HepG2 (cell line): ENCODE results near the gene GTF2I. TPM values are rescaled to one million over a fixed set of nuclear protein-coding genes. Genes with fewer than 3 reads are reported as not detected.

Experiments used
- ATAC-seq: fragments of 200-7000 bp; cut with Tn5 transposase; 3 replicates; pipeline ENCODE4 v1.9.1; 2020; ENCODE audit warnings: mild to moderate bottlenecking, moderate library complexity
- BruUV-seq: library from RNA; stranded (reverse); fragments of 400-500 nt; replicated peaks from 2 replicates; lab custom pipeline; 2021; lab: Mats Ljungman, UMichigan
- CTCF ChIA-PET: fragments of 300-600 bp; formaldehyde crosslinking; extraction: SDS; loops from one replicate; lab custom pipeline; 2021; ENCODE audit warnings: low total read pairs, inconsistent platforms, low intra/inter-chr PET ratio; lab: Yijun Ruan, JAX
- POLR2A ChIA-PET: fragments of 350-600 bp; sonication (Branson Sonifier 250); formaldehyde crosslinking; loops from one replicate; lab custom pipeline; 2020; ENCODE audit warnings: antibody characterized with exemption, inconsistent platforms; lab: Yijun Ruan, JAX
- DNase-seq: peaks from one replicate; pipeline ENCODE4 v3.0.0-alpha.2; 2015; ENCODE audit warnings: low spot score
- FAIRE-seq: peaks from 3 replicates; lab custom pipeline; 2011; peaks lifted over from hg19 to GRCh38; lab: Jason Lieb, UNC
- H2AFZ ChIP-seq: one replicate; pipeline ENCODE4 v1.6.1; 2011; ENCODE audit warnings: low read length, inconsistent platforms
- H3K27ac ChIP-seq: fragments of 300-600 bp; 3 replicates; pipeline ENCODE4 v1.8.0; 2011; ENCODE audit warnings: mixed run types, mild to moderate bottlenecking, mixed read lengths, low read length, inconsistent platforms; ENCODE audit not compliant: insufficient read depth; ENCODE audit errors: extremely low read length
- H3K27me3 ChIP-seq, 2 experiments: fragments of 200-600 bp in 1 of 2; 2 replicates in 1 of 2; 3 replicates in 1 of 2; pipeline versions ENCODE4 v1.6.0 to v1.8.0; 2011; ENCODE audit warnings: low read length in 2 of 2, mild to moderate bottlenecking in 2 of 2, moderate library complexity in 2 of 2, inconsistent platforms in 1 of 2; ENCODE audit not compliant: insufficient read depth in 2 of 2, control insufficient read depth in 1 of 2
- H3K36me3 ChIP-seq, 2 experiments: fragments of 200-600 bp in 1 of 2; replicated peaks in 1 of 2; 2 replicates in 1 of 2; 3 replicates in 1 of 2; pipeline versions ENCODE4 v1.5.1 to v1.8.0; 2011; ENCODE audit warnings: low read length in 2 of 2, inconsistent platforms in 1 of 2; ENCODE audit not compliant: insufficient read depth in 2 of 2, control insufficient read depth in 1 of 2
- H3K4me1 ChIP-seq: 2 replicates; pipeline ENCODE4 v1.5.1; 2012; ENCODE audit warnings: low read length, inconsistent platforms; ENCODE audit not compliant: insufficient read depth
- H3K4me2 ChIP-seq: 2 replicates; pipeline ENCODE4 v1.6.0; 2011; ENCODE audit warnings: low read depth, low read length, inconsistent platforms
- H3K4me3 ChIP-seq, 3 experiments: fragments of 200-600 bp in 1 of 3; sonication (generic), shearing (Covaris generic) in 1 of 3; replicated peaks in 1 of 3; 2 replicates each; pipeline ENCODE4 v1.5.1; 2011 to 2016; ENCODE audit warnings: low read length in 3 of 3, inconsistent platforms in 2 of 3, low read depth in 2 of 3, mild to moderate bottlenecking in 2 of 3, control low read depth in 1 of 3, mixed read lengths in 1 of 3; ENCODE audit not compliant: insufficient read depth in 1 of 3
- H3K79me2 ChIP-seq: one replicate; pipeline ENCODE4 v1.6.1; 2011; ENCODE audit warnings: low read length, inconsistent platforms; ENCODE audit not compliant: insufficient read depth
- H3K9ac ChIP-seq: 2 replicates; pipeline ENCODE4 v1.6.0; 2011; ENCODE audit warnings: mild to moderate bottlenecking, low read depth, low read length, inconsistent platforms; ENCODE audit not compliant: insufficient read depth
- H3K9me3 ChIP-seq: 2 replicates; pipeline ENCODE4 v1.5.1; 2012; ENCODE audit warnings: mild to moderate bottlenecking, low read length
- H4K20me1 ChIP-seq: 2 replicates; pipeline ENCODE4 v1.6.0; 2011; ENCODE audit warnings: inconsistent platforms, mild to moderate bottlenecking, low read length, moderate library complexity; ENCODE audit not compliant: insufficient read depth
- GABPA ChIP-seq, 2 experiments: IDR thresholded peaks; 2 replicates each; pipeline ENCODE4 v1.6.1; 2011 to 2016; ENCODE audit warnings: low read depth in 2 of 2, low read length in 1 of 2, missing biosample characterization in 1 of 2, missing genetic modification characterization in 1 of 2
- JUN ChIP-seq: sonication (generic); formaldehyde crosslinking; IDR thresholded peaks from 2 replicates; pipeline ENCODE4 v1.4.0; 2020; ENCODE audit warnings: mild to moderate bottlenecking, missing genetic modification reagents
- KDM6A ChIP-seq: IDR thresholded peaks from 2 replicates; pipeline ENCODE4 v1.6.1; 2016; ENCODE audit warnings: low read depth
- REPIN1 ChIP-seq: sonication (generic); formaldehyde crosslinking; IDR thresholded peaks from 2 replicates; pipeline ENCODE4 v1.8.0; 2022; ENCODE audit warnings: missing genetic modification reagents, low read depth, mild to moderate bottlenecking, borderline replicate concordance
- TCF12 ChIP-seq, 2 experiments: fragments of 450-650 bp in 1 of 2; sonication (generic) in 1 of 2; formaldehyde crosslinking in 1 of 2; IDR thresholded peaks; 2 replicates each; pipeline versions ENCODE4 v1.6.1 to v1.8.0; 2017 to 2022; ENCODE audit warnings: antibody characterized with exemption in 1 of 2, mild to moderate bottlenecking in 1 of 2, missing genetic modification reagents in 1 of 2, moderate library complexity in 1 of 2
- TSC22D2 ChIP-seq: sonication (generic); formaldehyde crosslinking; IDR thresholded peaks from 2 replicates; pipeline ENCODE4 v1.5.1; 2020; ENCODE audit warnings: missing genetic modification reagents, mild to moderate bottlenecking, borderline replicate concordance
- ZNF3 ChIP-seq: IDR thresholded peaks from 2 replicates; pipeline ENCODE4 v1.7.0; 2017; ENCODE audit warnings: inconsistent platforms
- ZNF451 ChIP-seq: sonication (generic); formaldehyde crosslinking; IDR thresholded peaks from 2 replicates; pipeline ENCODE4 v1.5.0; 2020; ENCODE audit warnings: mild to moderate bottlenecking, missing genetic modification reagents
- ZNF563 ChIP-seq: sonication (generic); formaldehyde crosslinking; IDR thresholded peaks from 2 replicates; pipeline ENCODE4 v1.8.0; 2022; ENCODE audit warnings: mild to moderate bottlenecking, moderate library complexity, missing genetic modification reagents
- ZSCAN21 ChIP-seq: sonication (generic); formaldehyde crosslinking; IDR thresholded peaks from 2 replicates; pipeline ENCODE4 v1.8.0; 2022; ENCODE audit warnings: mild to moderate bottlenecking, missing genetic modification reagents, moderate library complexity, borderline replicate concordance
- WGBS: methylation state at CpG from one replicate; pipeline ENCODE4 v1.1.6; 2017; ENCODE audit warnings: low lambda C conversion rate; 5-methylcytosine and 5-hydroxymethylcytosine counted together
- in situ Hi-C: cut with HindIII; loops from 2 replicates; pipeline ENCODE4 v1.10.0; 2017; ENCODE audit warnings: low pct_unique_long_range_greater_than_20kb; ENCODE audit not compliant: extremely low pct_ligation_motif_present
- intact Hi-C: fragments of 100-400 bp; cut with micrococcal nuclease; formaldehyde crosslinking; loops from one replicate; pipeline ENCODE4 v1.10.0; 2022; ENCODE audit not compliant: unreplicated experiment
- polyA plus RNA-seq, 8 experiments: library from polyadenylated mRNA; depleted of rRNA in 3 of 8; stranded (reverse) in 7 of 8; unstranded in 1 of 8; fragments of >200 nt; fragmentation: Illumina TruSeq in 4 of 8; extraction: Trizol in 4 of 8; gene quantifications; 2 replicates each; pipeline versions ENCODE4 v1.2.1 to v1.2.3, GENCODE V29; 2011 to 2016; ENCODE audit warnings: low read depth in 4 of 8, missing spikeins in 1 of 8, mixed read lengths in 1 of 8; ENCODE audit not compliant: insufficient read depth in 1 of 8
- total RNA-seq, 5 experiments: library from RNA; depleted of rRNA; stranded (reverse); fragments of >200 nt; fragmentation: Illumina TruSeq; extraction: Trizol; gene quantifications; 2 replicates each; pipeline ENCODE4 v1.2.3, GENCODE V29; 2016; ENCODE audit warnings: low read depth in 1 of 5
- TF ChIP-seq, protein P1 (sequence below): sonication (generic); formaldehyde crosslinking; IDR thresholded peaks from 2 replicates; pipeline ENCODE4 v1.8.1; 2023; ENCODE audit warnings: mild to moderate bottlenecking, moderate library complexity, missing genetic modification reagents
- TF ChIP-seq, protein P2 (sequence below): sonication (generic); formaldehyde crosslinking; IDR thresholded peaks from 2 replicates; pipeline ENCODE4 v1.4.0; 2020; ENCODE audit warnings: low read depth, mild to moderate bottlenecking, missing genetic modification reagents

Gene GTF2I
- total and polyA plus RNA-seq, 2 of the 13 experiments (the other 11 are each of a cell fraction or from before 2014, with no cell fraction given): 74.6 to 125 TPM

DNA sequence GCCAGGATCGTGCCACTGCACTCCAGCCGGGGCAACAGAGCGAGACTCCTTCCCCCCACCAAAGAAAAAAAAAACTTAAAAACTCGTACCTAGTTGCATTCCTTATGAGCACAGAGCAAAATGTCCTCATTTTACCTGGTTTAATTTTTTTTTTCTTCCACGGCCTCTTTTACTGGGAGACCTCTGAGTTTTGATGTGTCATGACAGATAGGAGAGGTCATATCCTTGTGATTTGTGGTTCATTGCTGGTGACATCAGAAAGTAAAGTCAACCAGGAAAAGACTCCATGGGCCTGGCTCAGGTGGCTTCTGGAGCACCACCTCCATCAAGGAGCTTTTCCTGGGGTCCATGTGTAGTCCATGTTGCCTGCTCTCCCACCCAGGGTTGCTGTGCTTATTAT, 26.3 kb downstream of the GTF2I start:
- FAIRE-seq (no peak), DNase-seq (no peak)
- Histone ChIP-seq H4K20me1 (peaks cover 38% of the 10 kb centered on the region), H3K9me3 (no peaks in the 10 kb centered on the region), H3K4me1 (no peaks in the 10 kb centered on the region), H3K27me3 (no peaks in the 10 kb centered on the region), H3K9ac (no peak overlapping the region), H3K4me2 (no peak overlapping the region), H2AFZ (no peak overlapping the region), H3K27ac (no peak overlapping the region)
- CTCF ChIA-PET: no interaction called here
- TF ChIP-seq, protein P1, sequence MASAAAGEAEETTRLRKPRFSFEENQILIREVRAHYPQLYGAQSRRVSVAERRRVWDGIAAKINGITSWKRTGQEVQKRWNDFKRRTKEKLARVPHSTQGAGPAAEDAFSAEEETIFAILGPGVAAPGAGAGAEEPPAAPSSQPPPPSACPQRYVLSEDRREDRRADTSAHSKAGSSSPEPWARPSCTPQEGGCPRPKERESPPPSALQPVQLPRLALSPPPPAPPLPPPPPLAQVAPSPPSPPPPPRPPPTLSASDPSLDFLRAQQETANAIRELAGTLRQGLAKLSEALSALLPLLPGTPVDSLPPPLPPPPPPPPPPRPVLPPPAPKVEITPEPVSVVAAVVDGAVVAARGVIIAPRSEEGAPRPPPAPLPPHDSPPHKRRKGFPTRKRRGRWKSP (CRISPR knock-in tag): no peak
- TF ChIP-seq JUN: no peak
- no peak for TF ChIP-seq ZNF563 (CRISPR knock-in tag)
- no peak for TF ChIP-seq REPIN1 (CRISPR knock-in tag)
- TF ChIP-seq TCF12 (IDR thresholded peaks at IDR 0.05): no peak
- no peak for TF ChIP-seq TCF12 (CRISPR knock-in tag; IDR thresholded peaks at IDR 0.05)
- no peak for TF ChIP-seq ZSCAN21 (CRISPR knock-in tag)
- TF ChIP-seq KDM6A: no peak
- no peak for TF ChIP-seq TSC22D2 (CRISPR knock-in tag)
- TF ChIP-seq ZNF451 (CRISPR knock-in tag): no peak
- TF ChIP-seq, protein P2, sequence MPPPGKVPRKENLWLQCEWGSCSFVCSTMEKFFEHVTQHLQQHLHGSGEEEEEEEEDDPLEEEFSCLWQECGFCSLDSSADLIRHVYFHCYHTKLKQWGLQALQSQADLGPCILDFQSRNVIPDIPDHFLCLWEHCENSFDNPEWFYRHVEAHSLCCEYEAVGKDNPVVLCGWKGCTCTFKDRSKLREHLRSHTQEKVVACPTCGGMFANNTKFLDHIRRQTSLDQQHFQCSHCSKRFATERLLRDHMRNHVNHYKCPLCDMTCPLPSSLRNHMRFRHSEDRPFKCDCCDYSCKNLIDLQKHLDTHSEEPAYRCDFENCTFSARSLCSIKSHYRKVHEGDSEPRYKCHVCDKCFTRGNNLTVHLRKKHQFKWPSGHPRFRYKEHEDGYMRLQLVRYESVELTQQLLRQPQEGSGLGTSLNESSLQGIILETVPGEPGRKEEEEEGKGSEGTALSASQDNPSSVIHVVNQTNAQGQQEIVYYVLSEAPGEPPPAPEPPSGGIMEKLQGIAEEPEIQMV (CRISPR knock-in tag): no peak
- TF ChIP-seq GABPA (IDR thresholded peaks at IDR 0.05; ENCODE audit: low read depth, low read length): no peak
- TF ChIP-seq GABPA (CRISPR knock-in tag; IDR thresholded peaks at IDR 0.05; ENCODE audit: low read depth): no peak
- no peak for TF ChIP-seq ZNF3
- TF ChIP-seq, all 625 proteins: peak for 0
- BruUV-seq: no TSS peak
- peak; percentile 22; the same call in 1 of the 3 replicates for ATAC-seq
- peaks cover 0 to 35% of the 10 kb centered on the region in 2 experiments; a peak in 4 of 5 replicates for H3K36me3 ChIP-seq
- H3K79me2 ChIP-seq: peaks cover 92% of the 10 kb centered on the region
- intact Hi-C loops: no loop called here
- in situ Hi-C loops: no loop called here
- POLR2A ChIA-PET: no interaction called here
- no peak overlapping the region for H3K4me3 ChIP-seq
- 100% methylated on average over 5 of the region's 5 CpGs for WGBS
